ENCODE measurements around the gene ENPP1. TPM values are rescaled to one million over a fixed set of nuclear protein-coding genes. Genes with fewer than 3 reads are reported as not detected.

The ENPP1 gene
- total RNA-seq, 3 donors from 2014 or later: 0.32 to 0.52 (median 0.51) TPM

GRCh38 chr6:131831392-131831791 lies 23.6 kb downstream of the ENPP1 start:
- ATAC-seq: no peak
- H3K36me3 Mint-ChIP-seq (ENCODE audit: insufficient read depth): no peaks in the 10 kb centered on the region
- no peak overlapping the region for H3K4me3 Mint-ChIP-seq
- no peaks in the 10 kb centered on the region for H3K9me3 Mint-ChIP-seq
- DNase-seq: no peak
- no peaks in the 10 kb centered on the region for H3K4me1 Mint-ChIP-seq (ENCODE audit: low read depth)
- H3K27me3 Mint-ChIP-seq (ENCODE audit: low read depth): no peaks in the 10 kb centered on the region

GRCh38 chr6:131831886-131832285 lies 24.1 kb downstream of the ENPP1 start:
- DNase-seq (no peak), ATAC-seq (no peak)
- H3K4me1 Mint-ChIP-seq (ENCODE audit: low read depth): no peaks in the 10 kb centered on the region
- H3K4me3 Mint-ChIP-seq: no peak overlapping the region
- peaks cover 5% of the 10 kb centered on the region for H3K27me3 Mint-ChIP-seq (ENCODE audit: low read depth)
- no peaks in the 10 kb centered on the region for H3K9me3 Mint-ChIP-seq
- H3K36me3 Mint-ChIP-seq (ENCODE audit: insufficient read depth): no peaks in the 10 kb centered on the region

GRCh38 chr6:131832363-131832762 lies 24.5 kb downstream of the ENPP1 start:
- no peaks in the 10 kb centered on the region for H3K36me3 Mint-ChIP-seq (ENCODE audit: insufficient read depth)
- peaks cover 6% of the 10 kb centered on the region for H3K27me3 Mint-ChIP-seq (ENCODE audit: low read depth)
- ATAC-seq (no peak), DNase-seq (no peak)
- H3K9me3 Mint-ChIP-seq: no peaks in the 10 kb centered on the region
- no peaks in the 10 kb centered on the region for H3K4me1 Mint-ChIP-seq (ENCODE audit: low read depth)
- no peak overlapping the region for H3K4me3 Mint-ChIP-seq

GRCh38 chr6:131838051-131838450 lies 30.2 kb downstream of the ENPP1 start:
- Mint-ChIP-seq H3K36me3 (ENCODE audit: insufficient read depth) (no peaks in the 10 kb centered on the region), H3K4me3 (no peak overlapping the region), H3K4me1 (ENCODE audit: low read depth) (no peaks in the 10 kb centered on the region), H3K9me3 (no peaks in the 10 kb centered on the region), H3K27me3 (ENCODE audit: low read depth) (peaks cover 6% of the 10 kb centered on the region)
- ATAC-seq (no peak), DNase-seq (no peak)

GRCh38 chr6:131839388-131839787 lies 31.6 kb downstream of the ENPP1 start:
- DNase-seq (no peak), ATAC-seq (no peak)
- no peaks in the 10 kb centered on the region for H3K4me1 Mint-ChIP-seq (ENCODE audit: low read depth)
- no peaks in the 10 kb centered on the region for H3K9me3 Mint-ChIP-seq
- H3K4me3 Mint-ChIP-seq: no peak overlapping the region
- H3K36me3 Mint-ChIP-seq (ENCODE audit: insufficient read depth): no peaks in the 10 kb centered on the region
- peaks cover 8% of the 10 kb centered on the region for H3K27me3 Mint-ChIP-seq (ENCODE audit: low read depth)

- Mint-ChIP-seq H3K4me3 (no peak overlapping the region), H3K4me1 (ENCODE audit: low read depth) (no peaks in the 10 kb centered on the region), H3K9me3 (no peaks in the 10 kb centered on the region), H3K27me3 (ENCODE audit: low read depth) (peaks cover 8% of the 10 kb centered on the region), H3K36me3 (ENCODE audit: insufficient read depth) (no peaks in the 10 kb centered on the region)
- ATAC-seq (no peak), DNase-seq (no peak)
Measured at GRCh38 chr6:131840441-131840840, 32.6 kb downstream of the ENPP1 start.

GRCh38 chr6:131840936-131841583 lies 33.2 kb downstream of the ENPP1 start:
- H3K9me3 Mint-ChIP-seq: no peaks in the 10 kb centered on the region
- ATAC-seq (no peak), DNase-seq (no peak)
- H3K27me3 Mint-ChIP-seq (ENCODE audit: low read depth): peaks cover 11% of the 10 kb centered on the region
- no peaks in the 10 kb centered on the region for H3K4me1 Mint-ChIP-seq (ENCODE audit: low read depth)
- H3K4me3 Mint-ChIP-seq: no peak overlapping the region
- H3K36me3 Mint-ChIP-seq (ENCODE audit: insufficient read depth): no peaks in the 10 kb centered on the region

GRCh38 chr6:131843768-131844167 lies 35.9 kb downstream of the ENPP1 start:
- Mint-ChIP-seq H3K27me3 (ENCODE audit: low read depth) (peaks cover 10% of the 10 kb centered on the region), H3K9me3 (no peaks in the 10 kb centered on the region), H3K4me1 (ENCODE audit: low read depth) (no peaks in the 10 kb centered on the region), H3K4me3 (no peak overlapping the region), H3K36me3 (ENCODE audit: insufficient read depth) (no peaks in the 10 kb centered on the region)
- ATAC-seq (no peak), DNase-seq (no peak)

- ATAC-seq (no peak), DNase-seq (no peak)
- Mint-ChIP-seq H3K27me3 (ENCODE audit: low read depth) (peaks cover 10% of the 10 kb centered on the region), H3K4me3 (no peak overlapping the region), H3K36me3 (ENCODE audit: insufficient read depth) (no peaks in the 10 kb centered on the region), H3K4me1 (ENCODE audit: low read depth) (no peaks in the 10 kb centered on the region), H3K9me3 (no peaks in the 10 kb centered on the region)
Measured at GRCh38 chr6:131844243-131844841, 36.5 kb downstream of the ENPP1 start.

- DNase-seq: no peak
- H3K27me3 Mint-ChIP-seq (ENCODE audit: low read depth): peaks cover 10% of the 10 kb centered on the region
- H3K4me1 Mint-ChIP-seq (ENCODE audit: low read depth): no peaks in the 10 kb centered on the region
- no peaks in the 10 kb centered on the region for H3K36me3 Mint-ChIP-seq (ENCODE audit: insufficient read depth)
- H3K4me3 Mint-ChIP-seq: no peak overlapping the region
- H3K9me3 Mint-ChIP-seq: no peaks in the 10 kb centered on the region
- ATAC-seq: no peak
Measured at GRCh38 chr6:131846023-131846663, 38.3 kb downstream of the ENPP1 start.

- no peak for DNase-seq
- no peaks in the 10 kb centered on the region for H3K4me1 Mint-ChIP-seq (ENCODE audit: low read depth)
- ATAC-seq: no peak
- H3K36me3 Mint-ChIP-seq (ENCODE audit: insufficient read depth): no peaks in the 10 kb centered on the region
- H3K27me3 Mint-ChIP-seq (ENCODE audit: low read depth): peaks cover 10% of the 10 kb centered on the region
- no peaks in the 10 kb centered on the region for H3K9me3 Mint-ChIP-seq
- no peak overlapping the region for H3K4me3 Mint-ChIP-seq
Measured at GRCh38 chr6:131846905-131847304, 39.1 kb downstream of the ENPP1 start.

- H3K36me3 Mint-ChIP-seq (ENCODE audit: insufficient read depth): no peaks in the 10 kb centered on the region
Measured at GRCh38 chr6:131849799-131850198, 42.0 kb downstream of the ENPP1 start.

GRCh38 chr6:131851049-131851769 lies 43.4 kb downstream of the ENPP1 start:
- no peaks in the 10 kb centered on the region for H3K36me3 Mint-ChIP-seq (ENCODE audit: insufficient read depth)

More at GRCh38 chr6:131849799-131850198, 42.0 kb downstream of the ENPP1 start:
- Mint-ChIP-seq H3K9me3 (no peaks in the 10 kb centered on the region), H3K4me1 (ENCODE audit: low read depth) (no peaks in the 10 kb centered on the region), H3K27me3 (ENCODE audit: low read depth) (peaks cover 8% of the 10 kb centered on the region), H3K4me3 (no peak overlapping the region)
- DNase-seq: no peak
- ATAC-seq: no peak

GRCh38 chr6:131852200-131852599 lies 44.4 kb downstream of the ENPP1 start:
- ATAC-seq: no peak
- no peak overlapping the region for H3K4me3 Mint-ChIP-seq
- H3K36me3 Mint-ChIP-seq (ENCODE audit: insufficient read depth): no peaks in the 10 kb centered on the region
- DNase-seq: no peak
- no peaks in the 10 kb centered on the region for H3K4me1 Mint-ChIP-seq (ENCODE audit: low read depth)
- no peaks in the 10 kb centered on the region for H3K27me3 Mint-ChIP-seq (ENCODE audit: low read depth)
- H3K9me3 Mint-ChIP-seq: no peaks in the 10 kb centered on the region

More at GRCh38 chr6:131851049-131851769, 43.4 kb downstream of the ENPP1 start:
- DNase-seq (no peak), ATAC-seq (no peak)
- Mint-ChIP-seq H3K4me1 (ENCODE audit: low read depth) (no peaks in the 10 kb centered on the region), H3K4me3 (no peak overlapping the region), H3K9me3 (no peaks in the 10 kb centered on the region), H3K27me3 (ENCODE audit: low read depth) (peaks cover 3% of the 10 kb centered on the region)
